ENCODE data around the gene CSMD2.

The CSMD2 gene

GRCh38 chr1:33818071-33818470, 347.0 kb downstream of the CSMD2 start:
- no peak overlapping the region for H3K27ac ChIP-seq (ENCODE audit: low read depth, low read length)
- no peaks in the 10 kb centered on the region for H3K27me3 ChIP-seq (ENCODE audit: control insufficient read depth, insufficient read depth, low read length)
- H3K9ac ChIP-seq (ENCODE audit: low read length): no peak overlapping the region
- no peaks in the 10 kb centered on the region for H3K4me1 ChIP-seq (ENCODE audit: control insufficient read depth, insufficient read depth, low read length)
- no peak overlapping the region for H3K4me3 ChIP-seq (ENCODE audit: low read length)
- H3K36me3 ChIP-seq (ENCODE audit: control insufficient read depth, insufficient read depth, low read length): no peaks in the 10 kb centered on the region

- Histone ChIP-seq H3K4me1 (ENCODE audit: control insufficient read depth, insufficient read depth, low read length) (no peaks in the 10 kb centered on the region), H3K9ac (ENCODE audit: low read length) (no peak overlapping the region), H3K36me3 (ENCODE audit: control insufficient read depth, insufficient read depth, low read length) (no peaks in the 10 kb centered on the region), H3K4me3 (ENCODE audit: low read length) (no peak overlapping the region), H3K27ac (ENCODE audit: low read depth, low read length) (no peak overlapping the region), H3K27me3 (ENCODE audit: control insufficient read depth, insufficient read depth, low read length) (no peaks in the 10 kb centered on the region)
Measured at GRCh38 chr1:33815061-33815460, 350.0 kb downstream of the CSMD2 start.

GRCh38 chr1:33814166-33814565, 350.9 kb downstream of the CSMD2 start:
- no peak overlapping the region for H3K4me3 ChIP-seq (ENCODE audit: low read length)
- no peaks in the 10 kb centered on the region for H3K36me3 ChIP-seq (ENCODE audit: control insufficient read depth, insufficient read depth, low read length)
- H3K4me1 ChIP-seq (ENCODE audit: control insufficient read depth, insufficient read depth, low read length): no peaks in the 10 kb centered on the region
- H3K27ac ChIP-seq (ENCODE audit: low read depth, low read length): no peak overlapping the region
- no peak overlapping the region for H3K9ac ChIP-seq (ENCODE audit: low read length)
- H3K27me3 ChIP-seq (ENCODE audit: control insufficient read depth, insufficient read depth, low read length): no peaks in the 10 kb centered on the region

- H3K9ac ChIP-seq (ENCODE audit: low read length): no peak overlapping the region
- H3K27me3 ChIP-seq (ENCODE audit: control insufficient read depth, insufficient read depth, low read length): no peaks in the 10 kb centered on the region
- no peak overlapping the region for H3K4me3 ChIP-seq (ENCODE audit: low read length)
- no peaks in the 10 kb centered on the region for H3K4me1 ChIP-seq (ENCODE audit: control insufficient read depth, insufficient read depth, low read length)
- H3K36me3 ChIP-seq (ENCODE audit: control insufficient read depth, insufficient read depth, low read length): no peaks in the 10 kb centered on the region
- no peak overlapping the region for H3K27ac ChIP-seq (ENCODE audit: low read depth, low read length)
Measured at GRCh38 chr1:33810571-33810970, 354.5 kb downstream of the CSMD2 start.

- no peaks in the 10 kb centered on the region for H3K27me3 ChIP-seq (ENCODE audit: control insufficient read depth, insufficient read depth, low read length)
Measured at GRCh38 chr1:33805988-33806387, 359.0 kb downstream of the CSMD2 start.

GRCh38 chr1:33802268-33802667, 362.8 kb downstream of the CSMD2 start:
- no peaks in the 10 kb centered on the region for H3K36me3 ChIP-seq (ENCODE audit: control insufficient read depth, insufficient read depth, low read length)
- no peak overlapping the region for H3K4me3 ChIP-seq (ENCODE audit: low read length)
- H3K27ac ChIP-seq (ENCODE audit: low read depth, low read length): no peak overlapping the region
- no peaks in the 10 kb centered on the region for H3K27me3 ChIP-seq (ENCODE audit: control insufficient read depth, insufficient read depth, low read length)
- no peaks in the 10 kb centered on the region for H3K4me1 ChIP-seq (ENCODE audit: control insufficient read depth, insufficient read depth, low read length)
- H3K9ac ChIP-seq (ENCODE audit: low read length): no peak overlapping the region

More at GRCh38 chr1:33805988-33806387, 359.0 kb downstream of the CSMD2 start:
- H3K27ac ChIP-seq (ENCODE audit: low read depth, low read length): no peak overlapping the region
- H3K9ac ChIP-seq (ENCODE audit: low read length): no peak overlapping the region
- no peak overlapping the region for H3K4me3 ChIP-seq (ENCODE audit: low read length)
- H3K4me1 ChIP-seq (ENCODE audit: control insufficient read depth, insufficient read depth, low read length): no peaks in the 10 kb centered on the region
- H3K36me3 ChIP-seq (ENCODE audit: control insufficient read depth, insufficient read depth, low read length): no peaks in the 10 kb centered on the region

GRCh38 chr1:33797849-33798248, 367.2 kb downstream of the CSMD2 start:
- Histone ChIP-seq H3K27ac (ENCODE audit: low read depth, low read length) (no peak overlapping the region), H3K9ac (ENCODE audit: low read length) (no peak overlapping the region), H3K4me3 (ENCODE audit: low read length) (no peak overlapping the region), H3K36me3 (ENCODE audit: control insufficient read depth, insufficient read depth, low read length) (no peaks in the 10 kb centered on the region), H3K27me3 (ENCODE audit: control insufficient read depth, insufficient read depth, low read length) (no peaks in the 10 kb centered on the region), H3K4me1 (ENCODE audit: control insufficient read depth, insufficient read depth, low read length) (no peaks in the 10 kb centered on the region)

- no peak overlapping the region for H3K4me3 ChIP-seq (ENCODE audit: low read length)
- no peaks in the 10 kb centered on the region for H3K4me1 ChIP-seq (ENCODE audit: control insufficient read depth, insufficient read depth, low read length)
- no peaks in the 10 kb centered on the region for H3K36me3 ChIP-seq (ENCODE audit: control insufficient read depth, insufficient read depth, low read length)
- H3K9ac ChIP-seq (ENCODE audit: low read length): no peak overlapping the region
- H3K27ac ChIP-seq (ENCODE audit: low read depth, low read length): no peak overlapping the region
- H3K27me3 ChIP-seq (ENCODE audit: control insufficient read depth, insufficient read depth, low read length): no peaks in the 10 kb centered on the region
Measured at GRCh38 chr1:33792651-33793050, 372.4 kb downstream of the CSMD2 start.

- H3K36me3 ChIP-seq (ENCODE audit: control insufficient read depth, insufficient read depth, low read length): no peaks in the 10 kb centered on the region
- H3K27ac ChIP-seq (ENCODE audit: low read depth, low read length): no peak overlapping the region
- H3K27me3 ChIP-seq (ENCODE audit: control insufficient read depth, insufficient read depth, low read length): no peaks in the 10 kb centered on the region
- H3K4me3 ChIP-seq (ENCODE audit: low read length): no peak overlapping the region
- H3K9ac ChIP-seq (ENCODE audit: low read length): no peak overlapping the region
- H3K4me1 ChIP-seq (ENCODE audit: control insufficient read depth, insufficient read depth, low read length): no peaks in the 10 kb centered on the region
Measured at GRCh38 chr1:33792216-33792615, 372.8 kb downstream of the CSMD2 start.

GRCh38 chr1:33791251-33791650, 373.8 kb downstream of the CSMD2 start:
- Histone ChIP-seq H3K9ac (ENCODE audit: low read length) (no peak overlapping the region), H3K4me3 (ENCODE audit: low read length) (no peak overlapping the region), H3K27ac (ENCODE audit: low read depth, low read length) (no peak overlapping the region), H3K4me1 (ENCODE audit: control insufficient read depth, insufficient read depth, low read length) (no peaks in the 10 kb centered on the region), H3K27me3 (ENCODE audit: control insufficient read depth, insufficient read depth, low read length) (no peaks in the 10 kb centered on the region), H3K36me3 (ENCODE audit: control insufficient read depth, insufficient read depth, low read length) (no peaks in the 10 kb centered on the region)

- Histone ChIP-seq H3K9ac (ENCODE audit: low read length) (no peak overlapping the region), H3K27me3 (ENCODE audit: control insufficient read depth, insufficient read depth, low read length) (no peaks in the 10 kb centered on the region), H3K27ac (ENCODE audit: low read depth, low read length) (no peak overlapping the region), H3K4me1 (ENCODE audit: control insufficient read depth, insufficient read depth, low read length) (no peaks in the 10 kb centered on the region), H3K4me3 (ENCODE audit: low read length) (no peak overlapping the region), H3K36me3 (ENCODE audit: control insufficient read depth, insufficient read depth, low read length) (no peaks in the 10 kb centered on the region)
Measured at GRCh38 chr1:33790577-33790976, 374.5 kb downstream of the CSMD2 start.

- Histone ChIP-seq H3K36me3 (ENCODE audit: control insufficient read depth, insufficient read depth, low read length) (no peaks in the 10 kb centered on the region), H3K4me1 (ENCODE audit: control insufficient read depth, insufficient read depth, low read length) (no peaks in the 10 kb centered on the region), H3K4me3 (ENCODE audit: low read length) (no peak overlapping the region), H3K9ac (ENCODE audit: low read length) (no peak overlapping the region), H3K27me3 (ENCODE audit: control insufficient read depth, insufficient read depth, low read length) (no peaks in the 10 kb centered on the region), H3K27ac (ENCODE audit: low read depth, low read length) (no peak overlapping the region)
Measured at GRCh38 chr1:33784876-33785275, 380.2 kb downstream of the CSMD2 start.

- Histone ChIP-seq H3K4me3 (ENCODE audit: low read length) (no peak overlapping the region), H3K27ac (ENCODE audit: low read depth, low read length) (no peak overlapping the region), H3K36me3 (ENCODE audit: control insufficient read depth, insufficient read depth, low read length) (no peaks in the 10 kb centered on the region), H3K9ac (ENCODE audit: low read length) (no peak overlapping the region), H3K27me3 (ENCODE audit: control insufficient read depth, insufficient read depth, low read length) (no peaks in the 10 kb centered on the region), H3K4me1 (ENCODE audit: control insufficient read depth, insufficient read depth, low read length) (no peaks in the 10 kb centered on the region)
Measured at GRCh38 chr1:33782776-33783175, 382.3 kb downstream of the CSMD2 start.
